GM23338 (cell line): ENCODE results near the gene CADPS. TPM values are rescaled to one million over a fixed set of nuclear protein-coding genes. Genes with fewer than 3 reads are reported as not detected.

Experiments
- ATAC-seq: fragments of 200-7000 bp; cut with Tn5 transposase; 3 replicates; pipeline ENCODE4 v1.9.1; 2020
- DNase-seq: peaks from one replicate; pipeline ENCODE4 v3.0.0-alpha.2; 2015; ENCODE audit warnings: low spot score
- H2AFZ ChIP-seq: fragments of 200-600 bp; sonication (generic); 2 replicates; pipeline ENCODE4 v1.8.0; 2016; ENCODE audit warnings: antibody characterized with exemption, mild to moderate bottlenecking, moderate library complexity
- H3F3A ChIP-seq: fragments of 200-600 bp; sonication (generic); replicated peaks from 2 replicates; pipeline ENCODE4 v1.8.0; 2017; ENCODE audit warnings: antibody characterized with exemption, mixed run types, low read depth
- H3K27ac ChIP-seq: fragments of 200-600 bp; sonication (generic); 2 replicates; pipeline ENCODE4 v1.6.1; 2016; ENCODE audit warnings: low read depth
- H3K27me3 ChIP-seq: fragments of 200-600 bp; sonication (generic); 2 replicates; pipeline ENCODE4 v1.8.0; 2016; ENCODE audit warnings: mild to moderate bottlenecking, mixed run types, moderate library complexity; ENCODE audit not compliant: insufficient read depth
- H3K36me3 ChIP-seq: fragments of 200-600 bp; sonication (generic); 2 replicates; pipeline ENCODE4 v1.8.0; 2016; ENCODE audit warnings: mild to moderate bottlenecking; ENCODE audit not compliant: insufficient read depth
- H3K4me1 ChIP-seq: fragments of 200-600 bp; sonication (generic); 2 replicates; pipeline ENCODE4 v1.8.0; 2016; ENCODE audit warnings: mild to moderate bottlenecking, moderate library complexity; ENCODE audit not compliant: insufficient read depth
- H3K4me2 ChIP-seq: fragments of 200-600 bp; sonication (generic); 2 replicates; pipeline ENCODE4 v1.7.1; 2017; ENCODE audit warnings: mixed run types
- H3K4me3 ChIP-seq: fragments of 200-600 bp; sonication (generic); 2 replicates; pipeline ENCODE4 v1.6.1; 2016; ENCODE audit warnings: mixed run types
- H3K79me2 ChIP-seq: fragments of 200-600 bp; sonication (generic); replicated peaks from 2 replicates; pipeline ENCODE4 v1.8.0; 2017; ENCODE audit warnings: mild to moderate bottlenecking; ENCODE audit not compliant: insufficient read depth
- H3K9me2 ChIP-seq: fragments of 200-600 bp; sonication (generic); 2 replicates; pipeline ENCODE4 v1.8.0; 2017; ENCODE audit not compliant: insufficient read depth
- H4K20me1 ChIP-seq: fragments of 200-600 bp; sonication (generic); replicated peaks from 2 replicates; pipeline ENCODE4 v1.8.0; 2017; ENCODE audit warnings: mild to moderate bottlenecking; ENCODE audit not compliant: insufficient read depth
- H3K27ac Mint-ChIP-seq: 2 replicates; pipeline ENCODE4 v1.8.0; 2020; ENCODE audit warnings: inconsistent platforms, mild to moderate bottlenecking, moderate library complexity, mixed read lengths
- H3K27me3 Mint-ChIP-seq: 3 replicates; pipeline ENCODE4 v1.8.0; 2022; ENCODE audit warnings: low read depth, mild to moderate bottlenecking, moderate library complexity, mixed read lengths, inconsistent platforms; ENCODE audit not compliant: insufficient read depth, poor library complexity
- H3K36me3 Mint-ChIP-seq: 3 replicates; pipeline ENCODE4 v1.8.0; 2021; ENCODE audit warnings: low read depth, mild to moderate bottlenecking, inconsistent platforms, moderate library complexity, mixed read lengths
- H3K4me1 Mint-ChIP-seq: 3 replicates; pipeline ENCODE4 v1.8.0; 2020; ENCODE audit warnings: mild to moderate bottlenecking, inconsistent platforms, mixed read lengths
- H3K4me3 Mint-ChIP-seq: 3 replicates; pipeline ENCODE4 v1.8.0; 2021; ENCODE audit warnings: moderate library complexity, mild to moderate bottlenecking, inconsistent platforms, mixed read lengths
- H3K9me3 Mint-ChIP-seq: 3 replicates; pipeline ENCODE4 v1.8.0; 2020; ENCODE audit warnings: moderate library complexity, mild to moderate bottlenecking, inconsistent platforms, mixed read lengths
- CREB1 ChIP-seq: fragments of 250-450 bp; sonication (Bioruptor Pico); IDR thresholded peaks from 2 replicates; pipeline ENCODE4 v1.5.0; 2020; ENCODE audit warnings: low read depth, mild to moderate bottlenecking, moderate library complexity
- CTCF ChIP-seq, 2 experiments: fragments of 200-600 bp in 1 of 2; sonication (generic) in 1 of 2; conservative IDR thresholded peaks; 2 replicates each; pipeline versions ENCODE4 v1.5.1 to v1.6.1; 2016 to 2017; ENCODE audit warnings: antibody characterized with exemption in 2 of 2, low read depth in 2 of 2, mild to moderate bottlenecking in 2 of 2, moderate library complexity in 1 of 2
- EZH2phosphoT487 ChIP-seq: fragments of 200-600 bp; sonication (generic); IDR thresholded peaks from one replicate; pipeline ENCODE4 v1.8.1; 2018; ENCODE audit warnings: antibody characterized with exemption; ENCODE audit not compliant: unreplicated experiment
- JUNB ChIP-seq: IDR thresholded peaks from one replicate; pipeline ENCODE4 v1.6.1; 2016; ENCODE audit warnings: antibody characterized with exemption; ENCODE audit not compliant: unreplicated experiment
- NANOG ChIP-seq: IDR thresholded peaks from 2 replicates; pipeline ENCODE4 v1.6.1; 2016; ENCODE audit warnings: antibody characterized with exemption, borderline replicate concordance
- POLR2AphosphoS5 ChIP-seq: IDR thresholded peaks from 2 replicates; pipeline ENCODE4 v1.6.1; 2016; ENCODE audit warnings: antibody characterized with exemption, low read depth
- STAT1 ChIP-seq: IDR thresholded peaks from one replicate; pipeline ENCODE4 v1.6.1; 2016; ENCODE audit warnings: antibody characterized with exemption; ENCODE audit not compliant: unreplicated experiment
- ZNF331 ChIP-seq: fragments of 250-450 bp; sonication (Bioruptor Pico); IDR thresholded peaks from 2 replicates; pipeline ENCODE4 v1.5.0; 2020; ENCODE audit warnings: low read depth, mild to moderate bottlenecking, moderate library complexity
- polyA plus RNA-seq: library from polyadenylated mRNA; unstranded; fragments of >200 nt; fragmentation: Nextera tagmentation; extraction: Ambion mirVana; gene quantifications from 2 replicates; pipeline ENCODE4 v1.2.1, GENCODE V29; 2016
- total RNA-seq: library from RNA; depleted of rRNA; stranded (reverse); fragments of >200 nt; shearing (Covaris generic); gene quantifications from 2 replicates; pipeline ENCODE4 v1.2.3, GENCODE V29; 2014
- TF ChIP-seq, protein P1 (sequence below): IDR thresholded peaks from 2 replicates; pipeline ENCODE4 v1.6.1; 2016; ENCODE audit warnings: antibody characterized with exemption

Gene CADPS
- total and polyA plus RNA-seq, 2 experiments from 2014 or later, result 14.7 to 22.0 TPM

GRCh38 chr3:62592408-62592807, 282.8 kb downstream of the CADPS start:
- H3K4me1 Mint-ChIP-seq, result no peaks in the 10 kb centered on the region; the same call in 2 of the 3 replicates
- H3K27me3 ChIP-seq, result no peaks in the 10 kb centered on the region
- no peak overlapping the region for H3K4me3 Mint-ChIP-seq
- no peak overlapping the region for H3K4me3 ChIP-seq
- ATAC-seq (no peak), DNase-seq (no peak)
- no peak overlapping the region for H3K27ac Mint-ChIP-seq
- H3F3A ChIP-seq, result no peaks in the 10 kb centered on the region
- H3K4me2 ChIP-seq, result no peak overlapping the region
- no peaks in the 10 kb centered on the region for H3K36me3 Mint-ChIP-seq
- H3K79me2 ChIP-seq, result no peaks in the 10 kb centered on the region
- no peaks in the 10 kb centered on the region for H3K27me3 Mint-ChIP-seq
- no peaks in the 10 kb centered on the region for H4K20me1 ChIP-seq
- no peak overlapping the region for H3K27ac ChIP-seq
- H3K9me3 Mint-ChIP-seq, result no peaks in the 10 kb centered on the region
- no peaks in the 10 kb centered on the region for H3K9me2 ChIP-seq
- H3K36me3 ChIP-seq, result no peaks in the 10 kb centered on the region
- TF ChIP-seq CREB1 (no peak), NANOG (no peak)
- no peaks in the 10 kb centered on the region for H3K4me1 ChIP-seq
- H2AFZ ChIP-seq, result no peak overlapping the region

DNA sequence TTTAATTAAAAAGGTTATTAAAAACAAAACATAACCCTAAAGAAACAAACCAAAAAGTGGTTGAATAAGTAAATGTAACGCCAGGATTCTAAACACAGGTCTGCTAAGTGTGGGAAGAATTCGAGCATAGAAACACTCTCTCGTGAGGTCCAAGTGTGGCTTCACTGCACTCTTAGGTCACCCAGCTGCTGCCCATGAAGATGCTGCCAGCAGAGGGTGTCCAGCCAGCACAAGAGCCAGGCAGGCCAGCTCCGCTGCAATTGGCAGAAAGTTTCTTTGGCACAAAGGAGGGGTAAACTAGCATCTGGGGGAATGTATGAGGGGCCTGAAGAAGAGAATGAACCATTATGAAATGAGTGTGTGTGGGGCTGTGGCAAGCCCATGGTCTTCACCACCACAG, 286.1 kb downstream of the CADPS start:
- H3K4me3 ChIP-seq, result no peak overlapping the region
- no peaks in the 10 kb centered on the region for H3K4me1 ChIP-seq
- H3K4me2 ChIP-seq, result no peak overlapping the region
- H3K36me3 ChIP-seq, result no peaks in the 10 kb centered on the region
- Mint-ChIP-seq H3K4me1 (no peaks in the 10 kb centered on the region; the same call in 2 of the 3 replicates), H3K9me3 (no peaks in the 10 kb centered on the region), H3K4me3 (no peak overlapping the region), H3K27me3 (no peaks in the 10 kb centered on the region), H3K36me3 (no peaks in the 10 kb centered on the region), H3K27ac (no peak overlapping the region)
- ATAC-seq (peak; percentile 28; the same call in 1 of the 3 replicates), DNase-seq (no peak)
- H3K27ac ChIP-seq, result no peak overlapping the region
- no peak for TF ChIP-seq ZNF331 (CRISPR knock-in tag)
- TF ChIP-seq POLR2AphosphoS5, result no peak
- TF ChIP-seq JUNB, result no peak
- peak in 1 of 2 experiments; percentile 20; a peak in 3 of 4 replicates for TF ChIP-seq CTCF (conservative IDR thresholded peaks at IDR 0.05; ENCODE audit: low read depth in 2 of 2)
- TF ChIP-seq, protein P1, sequence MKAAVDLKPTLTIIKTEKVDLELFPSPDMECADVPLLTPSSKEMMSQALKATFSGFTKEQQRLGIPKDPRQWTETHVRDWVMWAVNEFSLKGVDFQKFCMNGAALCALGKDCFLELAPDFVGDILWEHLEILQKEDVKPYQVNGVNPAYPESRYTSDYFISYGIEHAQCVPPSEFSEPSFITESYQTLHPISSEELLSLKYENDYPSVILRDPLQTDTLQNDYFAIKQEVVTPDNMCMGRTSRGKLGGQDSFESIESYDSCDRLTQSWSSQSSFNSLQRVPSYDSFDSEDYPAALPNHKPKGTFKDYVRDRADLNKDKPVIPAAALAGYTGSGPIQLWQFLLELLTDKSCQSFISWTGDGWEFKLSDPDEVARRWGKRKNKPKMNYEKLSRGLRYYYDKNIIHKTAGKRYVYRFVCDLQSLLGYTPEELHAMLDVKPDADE, result no peak
- TF ChIP-seq CREB1, result no peak
- no peak for TF ChIP-seq STAT1
- TF ChIP-seq NANOG, result no peak
- TF ChIP-seq EZH2phosphoT487, result no peak
- H3K9me2 ChIP-seq, result no peaks in the 10 kb centered on the region
- no peaks in the 10 kb centered on the region for H3K27me3 ChIP-seq
- no peaks in the 10 kb centered on the region for H4K20me1 ChIP-seq
- no peak overlapping the region for H2AFZ ChIP-seq
- no peaks in the 10 kb centered on the region for H3K79me2 ChIP-seq
- H3F3A ChIP-seq, result no peaks in the 10 kb centered on the region
